Prostate gland (tissue), 2 donors: ENCODE results near the gene ITPKB.

Source experiments
- CTCF ChIP-seq, 4 experiments: fragments of 200-600 bp in 2 of 4; fragments of 450-650 bp in 2 of 4; sonication (generic) in 2 of 4; IDR thresholded peaks; 1 replicate in 3 of 4; 2 replicates in 1 of 4; pipeline ENCODE4 v1.5.1; 2016 to 2019; ENCODE audit warnings: antibody characterized with exemption in 4 of 4, mild to moderate bottlenecking in 2 of 4, moderate library complexity in 2 of 4
- POLR2A ChIP-seq: fragments of 450-650 bp; IDR thresholded peaks from one replicate; pipeline ENCODE4 v1.6.1; 2016; ENCODE audit warnings: antibody characterized with exemption, mild to moderate bottlenecking

- TF ChIP-seq CTCF (IDR thresholded peaks at IDR 0.05): no peak
- TF ChIP-seq POLR2A: no peak
Observed at GRCh38 chr1:226661965-226662364, 77.1 kb downstream of the ITPKB start.
